KMS-11 (cell line): ENCODE data around the gene ADAMTS1.

Experiments used
- H2AFZ ChIP-seq: fragments of 200-600 bp; sonication (generic); 2 replicates; pipeline ENCODE4 v1.6.1; 2016; ENCODE audit warnings: antibody characterized with exemption, mixed run types, low read depth
- H3K27ac ChIP-seq: fragments of 200-600 bp; sonication (generic); 2 replicates; pipeline ENCODE4 v1.6.1; 2016; ENCODE audit warnings: mild to moderate bottlenecking, mixed run types
- H3K27me3 ChIP-seq: fragments of 200-600 bp; sonication (generic); 2 replicates; pipeline ENCODE4 v1.6.1; 2017; ENCODE audit warnings: mild to moderate bottlenecking, low read depth, mixed run types, moderate library complexity; ENCODE audit not compliant: insufficient read depth
- H3K36me3 ChIP-seq: fragments of 200-600 bp; sonication (generic); 2 replicates; pipeline ENCODE4 v1.6.1; 2017; ENCODE audit warnings: mild to moderate bottlenecking, mixed run types; ENCODE audit not compliant: insufficient read depth
- H3K4me1 ChIP-seq: fragments of 200-600 bp; sonication (generic); 2 replicates; pipeline ENCODE4 v1.6.1; 2016; ENCODE audit warnings: mild to moderate bottlenecking, low read depth, mixed run types; ENCODE audit not compliant: poor library complexity, severe bottlenecking
- H3K4me2 ChIP-seq: fragments of 200-600 bp; sonication (generic); 2 replicates; pipeline ENCODE4 v1.7.0; 2016; ENCODE audit warnings: mild to moderate bottlenecking, mixed run types
- H3K4me3 ChIP-seq: fragments of 200-600 bp; sonication (generic); IDR thresholded peaks from 2 replicates; pipeline ENCODE4 v1.6.1; 2017; ENCODE audit warnings: low read depth, low read length, mixed read lengths; ENCODE audit not compliant: insufficient read depth
- H3K79me2 ChIP-seq: fragments of 200-600 bp; sonication (generic); 2 replicates; pipeline ENCODE4 v1.6.1; 2016; ENCODE audit warnings: low read depth, mixed run types; ENCODE audit not compliant: insufficient read depth
- H3K9ac ChIP-seq: fragments of 200-600 bp; sonication (generic); 2 replicates; pipeline ENCODE4 v1.6.1; 2016; ENCODE audit warnings: mild to moderate bottlenecking, mixed run types
- H4K20me1 ChIP-seq: fragments of 200-600 bp; sonication (generic); 2 replicates; pipeline ENCODE4 v1.6.1; 2016; ENCODE audit warnings: mild to moderate bottlenecking, mixed run types; ENCODE audit not compliant: insufficient read depth
- CTCF ChIP-seq: fragments of 200-600 bp; sonication (generic); conservative IDR thresholded peaks from 2 replicates; pipeline ENCODE4 v1.6.1; 2017; ENCODE audit warnings: low read depth, mild to moderate bottlenecking, antibody characterized with exemption, low read length, moderate library complexity, mixed read lengths

Gene ADAMTS1

GRCh38 chr21:26835714-26836265 is 9.4 kb downstream of the ADAMTS1 start:
- no peak overlapping the region for H3K4me3 ChIP-seq
- H3K27ac ChIP-seq, result no peak overlapping the region
- no peaks in the 10 kb centered on the region for H3K79me2 ChIP-seq
- no peaks in the 10 kb centered on the region for H3K36me3 ChIP-seq
- no peak overlapping the region for H3K9ac ChIP-seq
- no peaks in the 10 kb centered on the region for H3K27me3 ChIP-seq
- no peak overlapping the region for H2AFZ ChIP-seq
- H4K20me1 ChIP-seq, result no peaks in the 10 kb centered on the region
- H3K4me1 ChIP-seq, result peaks cover 5% of the 10 kb centered on the region
- no peak for TF ChIP-seq CTCF
- H3K4me2 ChIP-seq, result no peak overlapping the region

- H3K36me3 ChIP-seq, result no peaks in the 10 kb centered on the region
- H2AFZ ChIP-seq, result no peak overlapping the region
- H3K4me1 ChIP-seq, result peaks cover 5% of the 10 kb centered on the region
- H3K4me2 ChIP-seq, result no peak overlapping the region
- no peak for TF ChIP-seq CTCF
- no peaks in the 10 kb centered on the region for H3K27me3 ChIP-seq
- no peak overlapping the region for H3K27ac ChIP-seq
- H3K4me3 ChIP-seq, result no peak overlapping the region
- no peaks in the 10 kb centered on the region for H4K20me1 ChIP-seq
- H3K9ac ChIP-seq, result no peak overlapping the region
- no peaks in the 10 kb centered on the region for H3K79me2 ChIP-seq
Observed at GRCh38 chr21:26835027-26835713, 10.0 kb downstream of the ADAMTS1 start.

GRCh38 chr21:26834181-26834905 is 10.9 kb downstream of the ADAMTS1 start:
- H3K27ac ChIP-seq, result no peak overlapping the region
- no peak; the same call in 1 of the 2 replicates for TF ChIP-seq CTCF
- H2AFZ ChIP-seq, result no peak overlapping the region
- no peaks in the 10 kb centered on the region for H4K20me1 ChIP-seq
- no peak overlapping the region for H3K4me2 ChIP-seq
- no peak overlapping the region for H3K4me3 ChIP-seq
- H3K27me3 ChIP-seq, result no peaks in the 10 kb centered on the region
- no peaks in the 10 kb centered on the region for H3K36me3 ChIP-seq
- peaks cover 5% of the 10 kb centered on the region for H3K4me1 ChIP-seq
- H3K79me2 ChIP-seq, result no peaks in the 10 kb centered on the region
- no peak overlapping the region for H3K9ac ChIP-seq

- H4K20me1 ChIP-seq, result no peaks in the 10 kb centered on the region
- no peaks in the 10 kb centered on the region for H3K36me3 ChIP-seq
- H3K79me2 ChIP-seq, result no peaks in the 10 kb centered on the region
- no peak for TF ChIP-seq CTCF
- H3K9ac ChIP-seq, result no peak overlapping the region
- peaks cover 5% of the 10 kb centered on the region for H3K4me1 ChIP-seq
- no peak overlapping the region for H3K27ac ChIP-seq
- H3K4me2 ChIP-seq, result no peak overlapping the region
- no peak overlapping the region for H3K4me3 ChIP-seq
- H2AFZ ChIP-seq, result no peak overlapping the region
- H3K27me3 ChIP-seq, result no peaks in the 10 kb centered on the region
Observed at GRCh38 chr21:26833460-26833939, 11.7 kb downstream of the ADAMTS1 start.
